K562 (cell line): ENCODE data around the gene GNAL. TPM values are rescaled to one million over a fixed set of nuclear protein-coding genes. Genes with fewer than 3 reads are reported as not detected.

Source experiments
- FOSL1 ChIP-seq: fragments of 200-800 bp; sonication (Bioruptor generic); conservative IDR thresholded peaks from 2 replicates; pipeline ENCODE4 v1.6.1; 2016; ENCODE audit warnings: missing genetic modification characterization, missing compliant biosample characterization
- GABPB2 ChIP-seq: fragments of 250-450 bp; sonication (Bioruptor Pico); conservative IDR thresholded peaks from 2 replicates; pipeline ENCODE4 v1.5.1; 2021; ENCODE audit warnings: mild to moderate bottlenecking
- HDAC8 ChIP-seq: fragments of 450-650 bp; IDR thresholded peaks from 2 replicates; pipeline ENCODE4 v1.6.1; 2016; ENCODE audit warnings: mild to moderate bottlenecking, missing genetic modification characterization, moderate library complexity, missing compliant biosample characterization
- KAT8 ChIP-seq: fragments of 450-650 bp; IDR thresholded peaks from 2 replicates; pipeline ENCODE4 v1.6.1; 2016; ENCODE audit warnings: low read depth, mild to moderate bottlenecking
- NBN ChIP-seq: fragments of 450-650 bp; IDR thresholded peaks from 2 replicates; pipeline ENCODE4 v1.6.1; 2016; ENCODE audit warnings: low read depth, mild to moderate bottlenecking
- PTBP1 ChIP-seq: fragments of 200-400 bp; formaldehyde crosslinking; IDR thresholded peaks from 2 replicates; pipeline ENCODE4 v1.6.1; 2017; ENCODE audit warnings: low read depth, low read length
- SMARCA4 ChIP-seq: fragments of 450-650 bp; IDR thresholded peaks from 2 replicates; pipeline ENCODE4 v1.6.1; 2016
- SMARCB1 ChIP-seq: IDR thresholded peaks from 2 replicates; pipeline ENCODE4 v1.6.1; 2011; ENCODE audit warnings: improper control_type of control experiment, low read depth; ENCODE audit not compliant: insufficient read length
- TRIM28 ChIP-seq: fragments of 450-650 bp; IDR thresholded peaks from 2 replicates; pipeline ENCODE4 v1.6.1; 2017
- ZBTB7A ChIP-seq: IDR thresholded peaks from 2 replicates; pipeline ENCODE4 v1.6.1; 2011; ENCODE audit warnings: low read depth, mild to moderate bottlenecking, low read length, moderate library complexity, borderline replicate concordance; ENCODE audit not compliant: control insufficient read depth
- ZNF133 ChIP-seq: fragments of 250-450 bp; sonication (Bioruptor Pico); IDR thresholded peaks from 2 replicates; pipeline ENCODE4 v1.4.0; 2020; ENCODE audit warnings: mild to moderate bottlenecking
- ZNF316 ChIP-seq: fragments of 450-650 bp; IDR thresholded peaks from 2 replicates; pipeline ENCODE4 v1.6.1; 2016
- ZNF764 ChIP-seq: fragments of 250-450 bp; sonication (Bioruptor Pico); IDR thresholded peaks from 2 replicates; pipeline ENCODE4 v1.4.0; 2020; ENCODE audit warnings: low read depth, mild to moderate bottlenecking, moderate library complexity
- ZNF830 ChIP-seq: fragments of 250-450 bp; sonication (Bioruptor Pico); IDR thresholded peaks from 2 replicates; pipeline ENCODE4 v1.5.0; 2021; ENCODE audit warnings: mild to moderate bottlenecking
- polyA plus RNA-seq, 8 experiments: library from polyadenylated mRNA; depleted of rRNA in 4 of 8; stranded (reverse) in 5 of 8; unstranded in 3 of 8; fragments of >200 nt; fragmentation: Nextera tagmentation in 2 of 8; fragmentation: Illumina TruSeq in 1 of 8; extraction: Ambion mirVana in 2 of 8; extraction: Trizol in 1 of 8; gene quantifications; 2 replicates each; pipeline versions ENCODE4 v1.2.1 to v1.2.3, GENCODE V29; 2011 to 2014; ENCODE audit warnings: inconsistent platforms in 1 of 8, missing spikeins in 1 of 8
- total RNA-seq, 7 experiments: library from RNA; depleted of rRNA in 6 of 7; stranded (reverse); fragments of >200 nt in 6 of 7; fragmentation: Illumina TruSeq in 2 of 7; extraction: Trizol in 2 of 7; gene quantifications; 2 replicates each; pipeline versions ENCODE4 v1.2.1 to v1.2.3, GENCODE V29; 2011 to 2021; ENCODE audit warnings: low replicate concordance in 1 of 7
- TF ChIP-seq, protein P1 (sequence below), 3 experiments: fragments of 200-800 bp in 1 of 3; sonication (Bioruptor generic) in 1 of 3; sonication (generic) in 1 of 3; formaldehyde crosslinking in 1 of 3; IDR thresholded peaks; 2 replicates each; pipeline versions ENCODE4 v1.6.1 to v1.8.0; 2016 to 2022; ENCODE audit warnings: mild to moderate bottlenecking in 2 of 3, missing compliant biosample characterization in 2 of 3, missing genetic modification characterization in 2 of 3, missing genetic modification reagents in 1 of 3
- TF ChIP-seq, protein P2 (sequence below): sonication (generic); formaldehyde crosslinking; IDR thresholded peaks from 2 replicates; pipeline ENCODE4 v1.8.0; 2022; ENCODE audit warnings: mild to moderate bottlenecking, missing genetic modification reagents
- TF ChIP-seq, protein P3 (sequence below): fragments of 450-650 bp; IDR thresholded peaks from 2 replicates; pipeline ENCODE4 v1.6.1; 2016
- TF ChIP-seq, protein P4 (sequence below), 2 experiments: fragments of 250-450 bp in 1 of 2; fragments of 450-650 bp in 1 of 2; sonication (Bioruptor Pico) in 1 of 2; IDR thresholded peaks; 2 replicates each; pipeline versions ENCODE4 v1.6.1 to v1.8.0; 2016 to 2021; ENCODE audit warnings: mild to moderate bottlenecking in 2 of 2, moderate library complexity in 2 of 2, missing compliant biosample characterization in 1 of 2, missing genetic modification characterization in 1 of 2
- TF ChIP-seq, protein P5 (sequence below), 2 experiments: fragments of 450-650 bp; conservative IDR thresholded peaks; 2 replicates each; pipeline ENCODE4 v1.6.1; 2017; ENCODE audit warnings: mild to moderate bottlenecking in 2 of 2, moderate library complexity in 2 of 2
- TF ChIP-seq, protein P6 (sequence below): fragments of 250-450 bp; sonication (Bioruptor Pico); IDR thresholded peaks from 2 replicates; pipeline ENCODE4 v1.5.0; 2021; ENCODE audit warnings: mild to moderate bottlenecking, moderate library complexity

GNAL gene
- total and polyA plus RNA-seq, 9 of the 15 experiments (the other 6 are each of a cell fraction or from before 2014, with no cell fraction given) = under 0.01 to 0.10 (median 0.01) TPM; not detected in 5

DNA sequence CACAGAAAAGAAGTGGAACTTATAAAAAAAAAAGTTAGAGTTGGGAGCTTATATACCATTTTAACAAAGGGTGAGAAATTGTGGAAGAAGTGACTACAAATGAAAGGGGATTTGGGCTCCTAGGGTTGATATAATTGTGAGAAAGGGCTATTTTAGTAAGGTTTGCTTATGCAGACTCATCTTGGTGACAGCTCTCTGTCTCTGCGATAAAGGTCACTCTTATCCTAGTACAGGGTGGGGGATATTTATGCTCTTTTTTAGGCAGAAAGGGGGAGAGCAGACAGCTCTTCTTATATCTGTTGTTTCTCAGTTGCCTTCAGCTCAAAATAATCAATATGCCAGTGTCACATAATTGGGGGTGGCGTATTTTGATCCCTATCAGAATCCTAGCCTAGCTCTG, 130.9 kb downstream of the GNAL start (continued):
- TF ChIP-seq ZNF133 (CRISPR knock-in tag) (no peak), ZBTB7A (no peak), KAT8 (no peak), ZNF830 (CRISPR knock-in tag) (no peak), TRIM28 (0 out of 2 replicates have a peak, but pooled peaks have one; percentile 37), SMARCA4 (peak; percentile 64), PTBP1 (no peak), FOSL1 (tag) (no peak), NBN (no peak), ZNF764 (CRISPR knock-in tag) (no peak), GABPB2 (CRISPR knock-in tag) (no peak), ZNF316 (peak; percentile 59), HDAC8 (tag) (no peak), SMARCB1 (no peak)
- TF ChIP-seq, protein P1, sequence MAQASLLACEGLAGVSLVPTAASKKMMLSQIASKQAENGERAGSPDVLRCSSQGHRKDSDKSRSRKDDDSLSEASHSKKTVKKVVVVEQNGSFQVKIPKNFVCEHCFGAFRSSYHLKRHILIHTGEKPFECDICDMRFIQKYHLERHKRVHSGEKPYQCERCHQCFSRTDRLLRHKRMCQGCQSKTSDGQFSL (CRISPR knock-in tag; IDR thresholded peaks at IDR 0.05) = no peak
- TF ChIP-seq, protein P1 (tag; IDR thresholded peaks at IDR 0.05) = no peak
- TF ChIP-seq, protein P2, sequence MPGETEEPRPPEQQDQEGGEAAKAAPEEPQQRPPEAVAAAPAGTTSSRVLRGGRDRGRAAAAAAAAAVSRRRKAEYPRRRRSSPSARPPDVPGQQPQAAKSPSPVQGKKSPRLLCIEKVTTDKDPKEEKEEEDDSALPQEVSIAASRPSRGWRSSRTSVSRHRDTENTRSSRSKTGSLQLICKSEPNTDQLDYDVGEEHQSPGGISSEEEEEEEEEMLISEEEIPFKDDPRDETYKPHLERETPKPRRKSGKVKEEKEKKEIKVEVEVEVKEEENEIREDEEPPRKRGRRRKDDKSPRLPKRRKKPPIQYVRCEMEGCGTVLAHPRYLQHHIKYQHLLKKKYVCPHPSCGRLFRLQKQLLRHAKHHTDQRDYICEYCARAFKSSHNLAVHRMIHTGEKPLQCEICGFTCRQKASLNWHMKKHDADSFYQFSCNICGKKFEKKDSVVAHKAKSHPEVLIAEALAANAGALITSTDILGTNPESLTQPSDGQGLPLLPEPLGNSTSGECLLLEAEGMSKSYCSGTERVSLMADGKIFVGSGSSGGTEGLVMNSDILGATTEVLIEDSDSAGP = no peak
- TF ChIP-seq, protein P3, sequence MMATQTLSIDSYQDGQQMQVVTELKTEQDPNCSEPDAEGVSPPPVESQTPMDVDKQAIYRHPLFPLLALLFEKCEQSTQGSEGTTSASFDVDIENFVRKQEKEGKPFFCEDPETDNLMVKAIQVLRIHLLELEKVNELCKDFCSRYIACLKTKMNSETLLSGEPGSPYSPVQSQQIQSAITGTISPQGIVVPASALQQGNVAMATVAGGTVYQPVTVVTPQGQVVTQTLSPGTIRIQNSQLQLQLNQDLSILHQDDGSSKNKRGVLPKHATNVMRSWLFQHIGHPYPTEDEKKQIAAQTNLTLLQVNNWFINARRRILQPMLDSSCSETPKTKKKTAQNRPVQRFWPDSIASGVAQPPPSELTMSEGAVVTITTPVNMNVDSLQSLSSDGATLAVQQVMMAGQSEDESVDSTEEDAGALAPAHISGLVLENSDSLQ = peak; percentile 77
- TF ChIP-seq, protein P4, sequence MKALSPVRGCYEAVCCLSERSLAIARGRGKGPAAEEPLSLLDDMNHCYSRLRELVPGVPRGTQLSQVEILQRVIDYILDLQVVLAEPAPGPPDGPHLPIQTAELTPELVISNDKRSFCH (CRISPR knock-in tag; IDR thresholded peaks at IDR 0.05) = no peak
- TF ChIP-seq, protein P4 (tag; IDR thresholded peaks at IDR 0.05) = peak; percentile 75
- TF ChIP-seq, protein P5, sequence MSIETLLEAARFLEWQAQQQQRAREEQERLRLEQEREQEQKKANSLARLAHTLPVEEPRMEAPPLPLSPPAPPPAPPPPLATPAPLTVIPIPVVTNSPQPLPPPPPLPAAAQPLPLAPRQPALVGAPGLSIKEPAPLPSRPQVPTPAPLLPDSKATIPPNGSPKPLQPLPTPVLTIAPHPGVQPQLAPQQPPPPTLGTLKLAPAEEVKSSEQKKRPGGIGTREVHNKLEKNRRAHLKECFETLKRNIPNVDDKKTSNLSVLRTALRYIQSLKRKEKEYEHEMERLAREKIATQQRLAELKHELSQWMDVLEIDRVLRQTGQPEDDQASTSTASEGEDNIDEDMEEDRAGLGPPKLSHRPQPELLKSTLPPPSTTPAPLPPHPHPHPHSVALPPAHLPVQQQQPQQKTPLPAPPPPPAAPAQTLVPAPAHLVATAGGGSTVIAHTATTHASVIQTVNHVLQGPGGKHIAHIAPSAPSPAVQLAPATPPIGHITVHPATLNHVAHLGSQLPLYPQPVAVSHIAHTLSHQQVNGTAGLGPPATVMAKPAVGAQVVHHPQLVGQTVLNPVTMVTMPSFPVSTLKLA (conservative IDR thresholded peaks at IDR 0.05) = no peak
- TF ChIP-seq, protein P6, sequence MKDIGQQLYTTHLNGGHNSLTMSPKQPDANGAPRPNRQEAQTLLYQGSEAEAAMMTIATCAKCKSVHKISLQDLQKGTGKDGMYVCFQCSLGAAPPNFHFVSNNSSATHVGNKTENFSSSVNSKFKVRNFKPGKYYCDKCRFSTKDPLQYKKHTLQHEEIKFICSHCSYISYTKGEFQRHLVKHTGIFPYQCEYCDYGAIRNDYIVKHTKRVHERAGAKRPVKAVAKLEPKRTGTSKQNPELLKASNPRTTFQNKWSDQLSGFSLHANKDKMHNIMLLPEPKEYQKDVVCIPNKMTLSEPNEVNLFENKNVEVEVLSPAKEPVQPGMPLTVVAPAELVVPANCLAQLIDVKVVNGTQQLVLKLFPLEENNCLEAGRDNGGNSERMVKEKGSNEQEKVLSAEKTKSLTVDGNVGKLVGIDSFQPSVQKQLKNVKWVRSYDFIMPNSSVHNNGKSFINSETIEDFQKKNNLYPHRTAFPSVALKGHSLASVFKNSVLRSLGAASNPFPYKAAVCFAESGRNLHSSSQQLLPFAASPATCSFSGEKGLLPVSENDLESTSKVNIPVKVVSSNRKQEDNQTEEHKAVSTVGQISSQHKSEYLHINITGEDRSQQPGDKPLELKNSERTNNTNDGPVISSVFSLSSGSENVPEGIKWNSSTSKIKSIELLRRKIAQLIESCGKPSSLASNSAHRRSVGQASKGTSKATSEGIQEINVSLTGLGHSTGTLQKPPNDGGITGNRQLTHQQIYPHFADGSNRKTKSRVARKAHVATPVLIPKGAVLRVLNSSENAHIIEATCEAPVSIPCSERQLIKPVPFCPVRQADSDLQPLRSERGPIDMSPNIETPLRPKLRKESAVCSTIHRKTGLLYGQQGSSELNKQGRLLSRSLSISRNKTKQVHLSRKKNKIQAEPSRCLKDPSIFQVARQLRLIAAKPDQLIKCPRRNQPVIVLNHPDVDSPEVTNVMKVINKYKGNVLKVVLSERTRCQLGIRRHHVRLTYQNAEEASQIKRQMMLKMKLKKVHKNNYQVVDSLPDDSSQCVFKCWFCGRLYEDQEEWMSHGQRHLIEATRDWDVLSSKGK (CRISPR knock-in tag) = no peak
